Mesothelial cell of epicardium (in vitro differentiated cells): ENCODE data around the gene RBMS3. TPM values are rescaled to one million over a fixed set of nuclear protein-coding genes. Genes with fewer than 3 reads are reported as not detected.
"Not testable (repeated sequence)": the region's sequence is repeated elsewhere in the genome, so short reads cannot be mapped to it uniquely, and the experiment has no call there.

Experiments used
- DNase-seq, 2 experiments: peaks; one replicate each; pipeline ENCODE4 v3.0.0; 2021; ENCODE audit warnings: low spot score in 2 of 2; ENCODE audit not compliant: unreplicated experiment in 2 of 2
- H3K27ac Mint-ChIP-seq: 2 replicates; pipeline ENCODE4 v1.8.0; 2021; ENCODE audit warnings: mixed read lengths
- H3K27me3 Mint-ChIP-seq: 2 replicates; pipeline ENCODE4 v1.8.0; 2021; ENCODE audit warnings: low read depth, mixed read lengths
- H3K36me3 Mint-ChIP-seq: 2 replicates; pipeline ENCODE4 v1.8.0; 2021; ENCODE audit warnings: mixed read lengths
- H3K4me1 Mint-ChIP-seq: 2 replicates; pipeline ENCODE4 v1.8.0; 2021; ENCODE audit warnings: mixed read lengths
- H3K4me3 Mint-ChIP-seq: 2 replicates; pipeline ENCODE4 v1.8.0; 2021; ENCODE audit warnings: mild to moderate bottlenecking, moderate library complexity, mixed read lengths
- H3K9me3 Mint-ChIP-seq: 2 replicates; pipeline ENCODE4 v1.8.0; 2021; ENCODE audit warnings: mixed read lengths
- CTCF ChIP-seq: fragments of 200-600 bp; sonication (generic); IDR thresholded peaks from one replicate; pipeline ENCODE4 v1.5.0; 2021; ENCODE audit warnings: antibody characterized with exemption; ENCODE audit not compliant: unreplicated experiment
- total RNA-seq: library from RNA; stranded (reverse); gene quantifications from 3 replicates; pipeline ENCODE4 v1.2.1, GENCODE V29; 2021

Gene RBMS3
- total RNA-seq, 1 donor from 2014 or later = 42.5 TPM

GRCh38 chr3:29318251-29318650, 37.4 kb downstream of the RBMS3 start:
- no peak for DNase-seq
- no peaks in the 10 kb centered on the region for H3K9me3 Mint-ChIP-seq
- H3K4me3 Mint-ChIP-seq = no peak overlapping the region
- no peaks in the 10 kb centered on the region for H3K27me3 Mint-ChIP-seq
- H3K27ac Mint-ChIP-seq = no peak overlapping the region
- H3K36me3 Mint-ChIP-seq = no peaks in the 10 kb centered on the region
- no peak for TF ChIP-seq CTCF
- peaks cover 48% of the 10 kb centered on the region for H3K4me1 Mint-ChIP-seq

DNA sequence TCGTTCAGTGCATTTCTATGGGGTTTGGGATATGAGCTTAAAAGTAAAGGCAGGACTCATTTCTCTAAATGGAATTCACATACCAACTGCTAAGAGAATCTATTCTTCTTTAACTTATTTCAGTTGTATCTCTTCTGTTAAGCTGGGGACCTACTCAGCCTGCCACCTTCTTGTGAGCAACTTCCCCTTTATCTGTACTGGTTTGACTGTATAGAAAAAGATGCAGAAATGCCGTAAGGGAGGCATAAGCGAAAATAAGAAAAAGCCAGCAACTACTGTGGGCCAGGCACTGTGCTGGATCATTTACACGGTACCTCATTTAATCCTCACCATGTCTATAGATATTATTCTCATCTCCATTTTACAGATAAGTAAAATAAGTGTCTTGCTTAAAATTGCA, 38.4 kb downstream of the RBMS3 start:
- H3K4me1 Mint-ChIP-seq = peaks cover 41% of the 10 kb centered on the region
- TF ChIP-seq CTCF = no peak

DNA sequence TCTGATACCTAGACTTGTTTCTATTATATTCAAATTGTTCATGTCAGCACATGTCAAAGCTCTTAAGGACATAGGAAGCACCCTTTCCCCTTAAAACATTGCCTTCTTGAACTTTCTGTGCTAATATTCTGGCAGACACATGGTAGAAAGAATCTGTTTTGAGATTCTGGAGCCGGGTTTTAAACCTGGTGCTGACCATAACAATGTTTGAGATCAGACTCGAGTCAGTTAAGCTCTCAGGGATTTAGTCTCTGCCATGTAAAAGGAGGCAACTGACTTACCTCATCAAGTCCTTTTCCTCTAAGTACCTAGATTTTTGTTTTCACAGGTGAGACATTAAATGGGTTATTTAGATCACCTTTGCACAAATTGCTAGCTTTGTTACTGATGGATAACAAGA, 38.9 kb downstream of the RBMS3 start:
- Mint-ChIP-seq H3K4me1 (peaks cover 44% of the 10 kb centered on the region), H3K4me3 (no peak overlapping the region), H3K9me3 (no peaks in the 10 kb centered on the region), H3K27me3 (no peaks in the 10 kb centered on the region), H3K36me3 (no peaks in the 10 kb centered on the region), H3K27ac (no peak overlapping the region)
- DNase-seq = no peak
- no peak for TF ChIP-seq CTCF

More for the DNA sequence above, 38.4 kb downstream of the RBMS3 start:
- H3K9me3 Mint-ChIP-seq = no peaks in the 10 kb centered on the region
- no peak overlapping the region for H3K27ac Mint-ChIP-seq
- no peaks in the 10 kb centered on the region for H3K36me3 Mint-ChIP-seq
- H3K27me3 Mint-ChIP-seq = no peaks in the 10 kb centered on the region
- no peak for DNase-seq
- H3K4me3 Mint-ChIP-seq = no peak overlapping the region

- DNase-seq = no peak
- TF ChIP-seq CTCF = no peak
- Mint-ChIP-seq H3K27ac (no peak overlapping the region), H3K27me3 (no peaks in the 10 kb centered on the region), H3K36me3 (no peaks in the 10 kb centered on the region), H3K4me3 (no peak overlapping the region), H3K4me1 (peaks cover 30% of the 10 kb centered on the region), H3K9me3 (no peaks in the 10 kb centered on the region)
Observed at GRCh38 chr3:29322586-29322985, 41.7 kb downstream of the RBMS3 start.

DNA sequence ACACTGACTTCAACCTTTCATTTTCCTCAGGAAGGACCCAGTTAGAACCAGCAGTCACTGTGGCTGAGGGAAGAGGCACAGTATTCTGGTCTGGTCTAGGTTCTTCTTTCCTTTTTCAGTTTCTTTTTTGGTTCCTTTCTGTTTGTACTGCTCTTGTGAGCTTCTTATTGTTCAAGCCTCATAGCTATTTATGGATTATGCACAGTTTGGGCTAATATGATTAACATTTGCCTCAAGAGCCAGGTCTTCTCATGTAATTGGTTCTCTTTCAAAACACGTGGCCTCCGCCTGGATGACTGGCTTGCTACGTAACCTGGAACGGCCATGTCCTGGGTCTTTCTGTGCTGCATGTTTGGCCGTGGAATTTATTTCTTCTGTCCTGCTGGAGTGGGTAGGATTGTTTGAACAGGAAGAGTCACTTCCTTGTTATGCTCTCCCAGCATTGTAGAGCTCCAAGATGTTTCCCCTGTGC, 43.3 kb downstream of the RBMS3 start:
- H3K27me3 Mint-ChIP-seq = no peaks in the 10 kb centered on the region
- H3K4me3 Mint-ChIP-seq = no peak overlapping the region
- H3K36me3 Mint-ChIP-seq = no peaks in the 10 kb centered on the region
- H3K9me3 Mint-ChIP-seq = no peaks in the 10 kb centered on the region
- no peak overlapping the region for H3K27ac Mint-ChIP-seq
- DNase-seq = no peak
- no peak for TF ChIP-seq CTCF
- H3K4me1 Mint-ChIP-seq = peaks cover 15% of the 10 kb centered on the region

DNA sequence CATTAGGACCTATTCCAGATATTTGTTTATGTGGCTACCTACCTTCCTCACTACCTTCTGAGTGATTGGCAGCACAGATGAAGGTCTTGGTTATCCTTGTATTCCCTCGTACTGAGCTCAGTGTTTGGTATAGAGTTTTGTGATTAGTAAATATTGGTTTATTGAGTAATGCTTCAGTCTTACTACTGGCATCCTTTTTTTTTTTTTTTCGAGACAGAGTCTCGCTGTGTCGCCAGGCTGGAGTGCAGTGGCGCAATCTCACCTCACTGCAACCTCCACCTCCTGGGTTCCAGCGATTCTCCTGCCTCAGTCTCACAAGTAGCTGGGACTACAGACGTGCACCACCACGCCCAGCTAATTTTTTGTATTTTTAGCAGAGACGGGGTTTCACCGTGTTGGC, 45.7 kb downstream of the RBMS3 start:
- not testable (repeated sequence) for H3K4me3 Mint-ChIP-seq, H3K27me3 Mint-ChIP-seq, H3K36me3 Mint-ChIP-seq, DNase-seq, H3K27ac Mint-ChIP-seq, H3K9me3 Mint-ChIP-seq
- peaks cover 17% of the 10 kb centered on the region for H3K4me1 Mint-ChIP-seq
